ENCODE measurements around the gene PRR15L. TPM values are rescaled to one million over a fixed set of nuclear protein-coding genes. Genes with fewer than 3 reads are reported as not detected.
A peak's percentile ranks its signal among the peaks of the same experiment; 100 is the strongest.

The PRR15L gene
- total and polyA plus RNA-seq, 2 experiments from 2014 or later: 0.57 TPM; not detected in 1

DNA sequence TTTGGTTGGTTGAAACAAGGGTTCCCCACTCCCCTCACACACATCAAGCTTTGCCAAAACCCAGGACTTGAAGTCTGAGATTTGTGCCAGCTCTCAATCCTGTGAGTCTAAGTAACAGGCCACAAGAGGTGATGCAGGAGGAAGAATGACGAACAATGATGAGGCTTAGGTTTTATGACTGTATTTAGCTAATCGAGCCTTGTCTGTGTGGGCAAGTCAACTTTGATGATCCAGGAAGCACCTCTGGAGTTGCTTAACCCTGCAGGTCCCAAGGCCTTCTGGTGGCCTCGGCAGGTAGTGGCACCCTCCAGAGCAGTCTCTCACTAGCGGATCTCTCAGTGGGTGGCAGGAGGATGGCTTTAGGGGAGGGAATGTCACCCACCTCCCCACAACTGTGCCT lies 41.9 kb upstream of the PRR15L start:
- peaks cover 57% of the 10 kb centered on the region for H3K4me1 Mint-ChIP-seq
- H3K4me3 Mint-ChIP-seq: no peak overlapping the region; the same call in 2 of the 3 replicates
- ATAC-seq (no peak), DNase-seq (ENCODE audit: low spot score) (no peak)
- TF ChIP-seq, protein P1, sequence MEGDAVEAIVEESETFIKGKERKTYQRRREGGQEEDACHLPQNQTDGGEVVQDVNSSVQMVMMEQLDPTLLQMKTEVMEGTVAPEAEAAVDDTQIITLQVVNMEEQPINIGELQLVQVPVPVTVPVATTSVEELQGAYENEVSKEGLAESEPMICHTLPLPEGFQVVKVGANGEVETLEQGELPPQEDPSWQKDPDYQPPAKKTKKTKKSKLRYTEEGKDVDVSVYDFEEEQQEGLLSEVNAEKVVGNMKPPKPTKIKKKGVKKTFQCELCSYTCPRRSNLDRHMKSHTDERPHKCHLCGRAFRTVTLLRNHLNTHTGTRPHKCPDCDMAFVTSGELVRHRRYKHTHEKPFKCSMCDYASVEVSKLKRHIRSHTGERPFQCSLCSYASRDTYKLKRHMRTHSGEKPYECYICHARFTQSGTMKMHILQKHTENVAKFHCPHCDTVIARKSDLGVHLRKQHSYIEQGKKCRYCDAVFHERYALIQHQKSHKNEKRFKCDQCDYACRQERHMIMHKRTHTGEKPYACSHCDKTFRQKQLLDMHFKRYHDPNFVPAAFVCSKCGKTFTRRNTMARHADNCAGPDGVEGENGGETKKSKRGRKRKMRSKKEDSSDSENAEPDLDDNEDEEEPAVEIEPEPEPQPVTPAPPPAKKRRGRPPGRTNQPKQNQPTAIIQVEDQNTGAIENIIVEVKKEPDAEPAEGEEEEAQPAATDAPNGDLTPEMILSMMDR (conservative IDR thresholded peaks at IDR 0.05; ENCODE audit: low read depth in 2 of 2): 0 out of 4 replicates have a peak, but pooled peaks of 1 of the 2 experiments have one; percentile 11
- no peak for TF ChIP-seq EZH2phosphoT487 (IDR thresholded peaks at IDR 0.05; ENCODE audit: unreplicated experiment)
- TF ChIP-seq, protein P2, sequence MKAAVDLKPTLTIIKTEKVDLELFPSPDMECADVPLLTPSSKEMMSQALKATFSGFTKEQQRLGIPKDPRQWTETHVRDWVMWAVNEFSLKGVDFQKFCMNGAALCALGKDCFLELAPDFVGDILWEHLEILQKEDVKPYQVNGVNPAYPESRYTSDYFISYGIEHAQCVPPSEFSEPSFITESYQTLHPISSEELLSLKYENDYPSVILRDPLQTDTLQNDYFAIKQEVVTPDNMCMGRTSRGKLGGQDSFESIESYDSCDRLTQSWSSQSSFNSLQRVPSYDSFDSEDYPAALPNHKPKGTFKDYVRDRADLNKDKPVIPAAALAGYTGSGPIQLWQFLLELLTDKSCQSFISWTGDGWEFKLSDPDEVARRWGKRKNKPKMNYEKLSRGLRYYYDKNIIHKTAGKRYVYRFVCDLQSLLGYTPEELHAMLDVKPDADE (IDR thresholded peaks at IDR 0.05): no peak
- H2AFZ ChIP-seq: no peak overlapping the region
- no peak overlapping the region for H3K4me2 ChIP-seq
- no peaks in the 10 kb centered on the region for H3K27me3 ChIP-seq (ENCODE audit: insufficient read depth)
- peaks cover 41% of the 10 kb centered on the region for H3K4me1 ChIP-seq (ENCODE audit: insufficient read depth)
- no peaks in the 10 kb centered on the region for H3K36me3 ChIP-seq (ENCODE audit: insufficient read depth)
- peaks cover 16% of the 10 kb centered on the region for H3K27me3 Mint-ChIP-seq (ENCODE audit: insufficient read depth, low read depth, poor library complexity)
- H3F3A ChIP-seq (replicated peaks; ENCODE audit: low read depth): peaks cover 14% of the 10 kb centered on the region
- no peak overlapping the region for H3K27ac ChIP-seq (ENCODE audit: low read depth)
- no peaks in the 10 kb centered on the region for H3K9me2 ChIP-seq (ENCODE audit: insufficient read depth)
- no peaks in the 10 kb centered on the region for H4K20me1 ChIP-seq (replicated peaks; ENCODE audit: insufficient read depth)
- no peaks in the 10 kb centered on the region for H3K36me3 Mint-ChIP-seq (ENCODE audit: low read depth)
- no peak overlapping the region for H3K27ac Mint-ChIP-seq
- no peak overlapping the region for H3K4me3 ChIP-seq
- no peaks in the 10 kb centered on the region for H3K79me2 ChIP-seq (replicated peaks; ENCODE audit: insufficient read depth)
- no peaks in the 10 kb centered on the region; the same call in 2 of the 3 replicates for H3K9me3 Mint-ChIP-seq

DNA sequence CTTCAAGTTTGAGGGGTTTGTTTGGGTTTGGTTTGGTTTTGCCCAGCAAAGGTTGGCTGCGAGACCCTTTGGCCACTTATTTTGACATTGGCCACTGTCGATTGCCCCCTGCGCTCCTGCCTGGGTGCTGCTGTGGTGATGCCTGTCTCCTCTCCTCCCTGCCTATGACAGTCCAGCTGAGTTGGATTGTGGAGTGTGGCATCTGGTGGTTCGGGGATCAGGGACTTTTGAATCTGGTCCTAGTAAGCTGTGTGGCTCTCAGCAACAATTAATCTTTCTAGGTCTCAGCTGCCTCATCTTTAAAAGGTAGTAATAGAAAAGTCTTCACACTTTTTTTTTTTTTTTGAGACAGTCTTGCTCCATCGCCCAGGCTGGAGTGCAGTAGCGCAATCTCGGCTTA lies 40.4 kb upstream of the PRR15L start:
- ATAC-seq: no peak
- H3K27me3 ChIP-seq (ENCODE audit: insufficient read depth): no peaks in the 10 kb centered on the region
- no peak overlapping the region for H3K4me3 ChIP-seq
- H2AFZ ChIP-seq: no peak overlapping the region
- peaks cover 9% of the 10 kb centered on the region; the same call in 1 of the 2 replicates for H3F3A ChIP-seq (replicated peaks; ENCODE audit: low read depth)
- H3K9me3 Mint-ChIP-seq: no peaks in the 10 kb centered on the region; the same call in 2 of the 3 replicates
- no peak for DNase-seq (ENCODE audit: low spot score)
- peaks cover 54% of the 10 kb centered on the region for H3K4me1 Mint-ChIP-seq
- H3K27ac Mint-ChIP-seq: no peak overlapping the region
- no peaks in the 10 kb centered on the region for H4K20me1 ChIP-seq (replicated peaks; ENCODE audit: insufficient read depth)
- no peak overlapping the region for H3K4me2 ChIP-seq
- no peaks in the 10 kb centered on the region for H3K9me2 ChIP-seq (ENCODE audit: insufficient read depth)
- H3K4me1 ChIP-seq (ENCODE audit: insufficient read depth): peaks cover 28% of the 10 kb centered on the region
- no peaks in the 10 kb centered on the region for H3K36me3 ChIP-seq (ENCODE audit: insufficient read depth)
- H3K27me3 Mint-ChIP-seq (ENCODE audit: insufficient read depth, low read depth, poor library complexity): peaks cover 10% of the 10 kb centered on the region
- H3K79me2 ChIP-seq (replicated peaks; ENCODE audit: insufficient read depth): no peaks in the 10 kb centered on the region
- no peak overlapping the region for H3K27ac ChIP-seq (ENCODE audit: low read depth)
- no peak overlapping the region for H3K4me3 Mint-ChIP-seq
- no peaks in the 10 kb centered on the region for H3K36me3 Mint-ChIP-seq (ENCODE audit: low read depth)
- TF ChIP-seq ZNF331 (CRISPR knock-in tag; IDR thresholded peaks at IDR 0.05; ENCODE audit: low read depth) (no peak), JUNB (IDR thresholded peaks at IDR 0.05; ENCODE audit: unreplicated experiment) (no peak), ZNF114 (CRISPR knock-in tag; IDR thresholded peaks at IDR 0.05) (no peak), STAT1 (IDR thresholded peaks at IDR 0.05; ENCODE audit: unreplicated experiment) (no peak), EZH2phosphoT487 (IDR thresholded peaks at IDR 0.05; ENCODE audit: unreplicated experiment) (no peak), CREB1 (CRISPR knock-in tag; IDR thresholded peaks at IDR 0.05; ENCODE audit: low read depth) (no peak)
- TF ChIP-seq, protein P3, sequence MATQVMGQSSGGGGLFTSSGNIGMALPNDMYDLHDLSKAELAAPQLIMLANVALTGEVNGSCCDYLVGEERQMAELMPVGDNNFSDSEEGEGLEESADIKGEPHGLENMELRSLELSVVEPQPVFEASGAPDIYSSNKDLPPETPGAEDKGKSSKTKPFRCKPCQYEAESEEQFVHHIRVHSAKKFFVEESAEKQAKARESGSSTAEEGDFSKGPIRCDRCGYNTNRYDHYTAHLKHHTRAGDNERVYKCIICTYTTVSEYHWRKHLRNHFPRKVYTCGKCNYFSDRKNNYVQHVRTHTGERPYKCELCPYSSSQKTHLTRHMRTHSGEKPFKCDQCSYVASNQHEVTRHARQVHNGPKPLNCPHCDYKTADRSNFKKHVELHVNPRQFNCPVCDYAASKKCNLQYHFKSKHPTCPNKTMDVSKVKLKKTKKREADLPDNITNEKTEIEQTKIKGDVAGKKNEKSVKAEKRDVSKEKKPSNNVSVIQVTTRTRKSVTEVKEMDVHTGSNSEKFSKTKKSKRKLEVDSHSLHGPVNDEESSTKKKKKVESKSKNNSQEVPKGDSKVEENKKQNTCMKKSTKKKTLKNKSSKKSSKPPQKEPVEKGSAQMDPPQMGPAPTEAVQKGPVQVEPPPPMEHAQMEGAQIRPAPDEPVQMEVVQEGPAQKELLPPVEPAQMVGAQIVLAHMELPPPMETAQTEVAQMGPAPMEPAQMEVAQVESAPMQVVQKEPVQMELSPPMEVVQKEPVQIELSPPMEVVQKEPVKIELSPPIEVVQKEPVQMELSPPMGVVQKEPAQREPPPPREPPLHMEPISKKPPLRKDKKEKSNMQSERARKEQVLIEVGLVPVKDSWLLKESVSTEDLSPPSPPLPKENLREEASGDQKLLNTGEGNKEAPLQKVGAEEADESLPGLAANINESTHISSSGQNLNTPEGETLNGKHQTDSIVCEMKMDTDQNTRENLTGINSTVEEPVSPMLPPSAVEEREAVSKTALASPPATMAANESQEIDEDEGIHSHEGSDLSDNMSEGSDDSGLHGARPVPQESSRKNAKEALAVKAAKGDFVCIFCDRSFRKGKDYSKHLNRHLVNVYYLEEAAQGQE (IDR thresholded peaks at IDR 0.05; ENCODE audit: unreplicated experiment): no peak
